Activated CD4-positive, alpha-beta T cell treated with anti-CD3 and anti-CD28 coated beads for 36 hours (primary cell): Measurements from ENCODE around the gene SPEG. TPM values are rescaled to one million over a fixed set of nuclear protein-coding genes. Genes with fewer than 3 reads are reported as not detected.

ENCODE experiments used
- ATAC-seq: fragments of 200-7000 bp; cut with Tn5 transposase; one replicate; pipeline ENCODE4 v1.10.0; 2021; ENCODE audit warnings: mild to moderate bottlenecking, moderate library complexity
- CTCF ChIA-PET: fragments of 350-600 bp; sonication (Branson Sonifier 250); formaldehyde crosslinking; loops from one replicate; lab custom pipeline; 2021; ENCODE audit warnings: antibody characterized with exemption; lab: Charles Lee
- POLR2A ChIA-PET: fragments of 350-600 bp; sonication (Branson Sonifier 250); formaldehyde crosslinking; loops from one replicate; lab custom pipeline; 2021; ENCODE audit warnings: antibody characterized with exemption, inconsistent platforms; lab: Charles Lee
- DNase-seq: peaks from one replicate; pipeline ENCODE4 v3.0.0-alpha.2; 2020
- H3K27ac Mint-ChIP-seq: one replicate; pipeline ENCODE4 v1.8.0; 2021; ENCODE audit warnings: mixed read lengths
- H3K27me3 Mint-ChIP-seq: one replicate; pipeline ENCODE4 v1.8.0; 2021; ENCODE audit warnings: mixed read lengths
- H3K36me3 Mint-ChIP-seq: one replicate; pipeline ENCODE4 v1.8.0; 2021; ENCODE audit warnings: low read depth, mixed read lengths
- H3K4me1 Mint-ChIP-seq: one replicate; pipeline ENCODE4 v1.8.0; 2021; ENCODE audit warnings: mixed read lengths
- H3K4me3 Mint-ChIP-seq: one replicate; pipeline ENCODE4 v1.8.0; 2021; ENCODE audit warnings: mild to moderate bottlenecking, moderate library complexity, mixed read lengths
- H3K9me3 Mint-ChIP-seq: one replicate; pipeline ENCODE4 v1.8.0; 2021; ENCODE audit warnings: low read depth, mixed read lengths
- intact Hi-C, 2 experiments: fragments of 100-400 bp; cut with DNase I in 1 of 2; cut with micrococcal nuclease in 1 of 2; formaldehyde crosslinking; loops; one replicate each; pipeline versions ENCODE4 v1.14.2 to v1.15.1; 2022 to 2024; cut with DNase I, micrococcal nuclease
- total RNA-seq, 2 experiments: library from RNA; stranded (reverse); gene quantifications; one replicate each; pipeline ENCODE4 v1.2.3, GENCODE V29; 2021

Gene SPEG
- total RNA-seq, 2 experiments from 2014 or later = 0.89 to 1.4 TPM

GRCh38 chr2:219453671-219454590, 19.3 kb downstream of the SPEG start:
- H3K36me3 Mint-ChIP-seq = no peaks in the 10 kb centered on the region
- POLR2A ChIA-PET = no interaction called here
- no peak for ATAC-seq

DNA sequence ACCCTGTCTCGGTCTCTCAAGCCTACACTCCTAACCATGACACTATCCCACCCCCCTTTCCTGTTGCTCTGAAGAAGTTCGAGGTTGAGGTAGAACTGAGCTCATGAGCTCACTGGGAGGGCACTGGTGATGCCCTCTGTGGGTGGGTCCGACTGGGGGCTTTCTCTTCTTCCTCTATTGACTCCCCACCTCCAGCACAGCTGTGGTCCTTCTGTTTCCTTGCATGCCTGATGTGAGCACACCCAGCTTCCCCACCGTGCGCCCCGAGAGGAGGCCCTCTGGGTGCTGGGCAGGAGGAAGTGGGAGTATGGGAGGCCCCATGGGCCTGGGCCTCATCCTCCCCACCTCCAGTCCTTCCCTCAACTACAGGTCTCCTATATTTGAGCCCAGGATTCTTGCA, 20.9 kb downstream of the SPEG start:
- ATAC-seq = no peak
- no peak for DNase-seq
- intact Hi-C loops = loop anchor here in 1 of 2 experiments (5.0 kb wide), 1 partner anchor 77 kb away; no protein-coding TSS in a partner anchor
- ChIA-PET POLR2A (interaction anchor here (0.6 kb wide), 1 partner anchor 56 kb away, joined by 3 read pairs; no protein-coding TSS in a partner anchor), CTCF (interaction anchor here (0.6 to 1.6 kb wide), 6 partner anchors 27 to 234 kb away, joined by 3 to 5 read pairs (median 4); partner anchors contain the start of gene GMPPA)
- H3K27me3 Mint-ChIP-seq = no peaks in the 10 kb centered on the region
- H3K4me3 Mint-ChIP-seq = no peak overlapping the region
- no peak overlapping the region for H3K27ac Mint-ChIP-seq
- peaks cover 4% of the 10 kb centered on the region for H3K4me1 Mint-ChIP-seq
- no peaks in the 10 kb centered on the region for H3K9me3 Mint-ChIP-seq
- H3K36me3 Mint-ChIP-seq = no peaks in the 10 kb centered on the region

More at GRCh38 chr2:219453671-219454590, 19.3 kb downstream of the SPEG start:
- Mint-ChIP-seq H3K27ac (no peak overlapping the region), H3K4me1 (peaks cover 4% of the 10 kb centered on the region), H3K4me3 (no peak overlapping the region), H3K27me3 (peaks cover 8% of the 10 kb centered on the region), H3K9me3 (no peaks in the 10 kb centered on the region)
- no peak for DNase-seq
- intact Hi-C loops = no loop called here
- CTCF ChIA-PET = interaction anchor here (0.6 to 1.2 kb wide), 2 partner anchors 13 to 76 kb away, joined by 3 to 4 read pairs; no protein-coding TSS in a partner anchor

DNA sequence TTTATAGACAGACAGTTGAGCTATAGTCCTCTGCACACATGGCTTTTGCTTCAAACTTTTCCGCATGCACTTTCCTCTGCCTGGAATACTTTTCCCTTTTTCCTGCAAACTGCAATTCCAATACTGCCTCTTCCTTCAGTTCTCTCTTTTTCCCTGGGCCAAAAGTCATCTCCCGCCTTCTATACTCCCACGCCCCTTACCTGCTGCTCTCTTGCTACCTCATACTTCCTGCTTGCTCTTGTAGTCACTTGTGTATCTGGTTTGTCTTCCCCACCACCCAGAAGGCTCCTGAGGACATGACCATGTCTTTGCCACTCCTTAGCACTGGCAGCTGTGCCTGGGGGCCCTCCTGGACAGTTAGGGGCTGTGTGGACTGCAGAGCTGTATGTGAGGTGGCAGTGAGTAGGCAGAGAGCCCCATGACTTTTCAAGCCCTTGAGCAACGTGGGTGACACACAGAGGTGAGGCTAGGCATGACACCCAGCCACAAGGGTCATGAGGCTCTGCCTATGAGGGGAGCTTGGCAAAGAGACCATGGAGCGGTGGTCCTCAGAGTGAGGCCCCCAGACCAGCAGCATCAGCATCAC, 23.2 kb downstream of the SPEG start:
- DNase-seq = peak; percentile 47
- H3K27ac Mint-ChIP-seq = no peak overlapping the region
- H3K27me3 Mint-ChIP-seq = no peaks in the 10 kb centered on the region

GRCh38 chr2:219458996-219459395, 24.4 kb downstream of the SPEG start:
- ChIA-PET CTCF (interaction anchor here (0.7 to 2.8 kb wide), 6 partner anchors 9 to 101 kb away, joined by 3 to 18 read pairs (median 4); no protein-coding TSS in a partner anchor), POLR2A (no interaction called here)
- no peak for DNase-seq
- Mint-ChIP-seq H3K9me3 (no peaks in the 10 kb centered on the region), H3K4me1 (peaks cover 4% of the 10 kb centered on the region), H3K4me3 (no peak overlapping the region), H3K27me3 (no peaks in the 10 kb centered on the region), H3K36me3 (no peaks in the 10 kb centered on the region), H3K27ac (no peak overlapping the region)
- ATAC-seq = no peak
- intact Hi-C loops = loop anchor here (1.0 to 5.0 kb wide), 3 partner anchors 56 to 73 kb away; no protein-coding TSS in a partner anchor

More for the DNA sequence above, 23.2 kb downstream of the SPEG start:
- Mint-ChIP-seq H3K4me3 (no peak overlapping the region), H3K4me1 (peaks cover 4% of the 10 kb centered on the region), H3K9me3 (no peaks in the 10 kb centered on the region), H3K36me3 (no peaks in the 10 kb centered on the region)
- ChIA-PET POLR2A (no interaction called here), CTCF (interaction anchor here (0.5 to 2.8 kb wide), 8 partner anchors 9 to 162 kb away, joined by 3 to 18 read pairs (median 4); no protein-coding TSS in a partner anchor)
- intact Hi-C loops = loop anchor here (2.0 to 5.0 kb wide), 2 partner anchors 55 to 74 kb away; no protein-coding TSS in a partner anchor
- peak; percentile 78 for ATAC-seq

DNA sequence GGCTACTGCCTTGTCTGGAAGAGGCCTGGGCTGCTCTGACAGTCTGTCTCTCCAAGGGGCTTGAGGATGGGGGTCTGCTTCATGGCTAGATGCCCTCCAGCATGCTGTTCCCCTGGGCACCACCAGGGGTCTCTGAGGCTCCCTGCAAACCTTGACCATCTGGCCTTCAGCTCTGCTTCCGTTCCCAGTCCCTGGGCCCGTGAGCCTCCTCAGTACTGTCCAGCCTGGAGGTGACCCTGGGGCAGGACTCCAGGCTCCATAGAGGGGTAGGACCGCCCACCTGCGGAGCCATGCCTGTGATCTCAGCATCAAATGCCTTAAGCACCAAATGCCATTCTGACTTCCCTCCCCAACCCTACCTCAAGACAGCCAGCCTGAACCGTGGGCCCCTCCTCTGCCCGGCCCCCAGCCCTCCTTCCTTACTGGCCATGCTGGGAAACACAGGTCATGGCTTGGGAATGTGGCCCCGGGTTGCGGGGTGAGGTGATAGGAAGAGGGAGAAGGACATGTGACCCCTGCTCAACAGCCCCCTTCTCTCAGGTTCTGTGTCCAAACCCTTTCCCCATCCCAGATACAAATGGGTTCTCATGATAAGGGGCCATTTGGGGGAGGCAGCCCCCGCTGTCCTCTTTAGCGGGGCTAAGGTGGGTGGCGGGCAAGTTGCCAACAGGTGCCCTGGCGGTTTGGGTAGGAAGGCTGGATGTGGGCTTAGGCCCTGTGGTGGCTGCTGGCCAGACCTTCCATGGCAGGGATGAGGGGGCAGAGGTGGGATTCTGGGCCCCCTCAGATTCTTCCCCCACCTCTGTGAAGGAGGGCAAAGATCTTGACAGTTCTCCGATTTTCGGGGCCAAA, 25.0 kb downstream of the SPEG start:
- ChIA-PET POLR2A (no interaction called here), CTCF (interaction anchor here (0.7 to 2.8 kb wide), 7 partner anchors 10 to 100 kb away, joined by 3 to 18 read pairs (median 3); no protein-coding TSS in a partner anchor)
- H3K4me3 Mint-ChIP-seq = no peak overlapping the region
- H3K9me3 Mint-ChIP-seq = no peaks in the 10 kb centered on the region
- H3K27ac Mint-ChIP-seq = no peak overlapping the region
- no peaks in the 10 kb centered on the region for H3K36me3 Mint-ChIP-seq
- H3K27me3 Mint-ChIP-seq = no peaks in the 10 kb centered on the region
- peaks cover 4% of the 10 kb centered on the region for H3K4me1 Mint-ChIP-seq
- peak; percentile 46 for ATAC-seq
- DNase-seq = peak; percentile 64
- intact Hi-C loops = loop anchor here (1.0 to 5.0 kb wide), 3 partner anchors 57 to 73 kb away; no protein-coding TSS in a partner anchor

- H3K27me3 Mint-ChIP-seq = no peaks in the 10 kb centered on the region
- H3K4me3 Mint-ChIP-seq = no peak overlapping the region
- POLR2A ChIA-PET = no interaction called here
- peaks cover 4% of the 10 kb centered on the region for H3K4me1 Mint-ChIP-seq
- H3K36me3 Mint-ChIP-seq = no peaks in the 10 kb centered on the region
- CTCF ChIA-PET = interaction anchor here (1.1 to 1.9 kb wide), 2 partner anchors 68 to 69 kb away, joined by 3 to 8 read pairs; no protein-coding TSS in a partner anchor
- intact Hi-C loops = no loop called here
- no peak for ATAC-seq
- H3K27ac Mint-ChIP-seq = no peak overlapping the region
- H3K9me3 Mint-ChIP-seq = no peaks in the 10 kb centered on the region
- no peak for DNase-seq
Measured at GRCh38 chr2:219460424-219460926, 25.8 kb downstream of the SPEG start.

DNA sequence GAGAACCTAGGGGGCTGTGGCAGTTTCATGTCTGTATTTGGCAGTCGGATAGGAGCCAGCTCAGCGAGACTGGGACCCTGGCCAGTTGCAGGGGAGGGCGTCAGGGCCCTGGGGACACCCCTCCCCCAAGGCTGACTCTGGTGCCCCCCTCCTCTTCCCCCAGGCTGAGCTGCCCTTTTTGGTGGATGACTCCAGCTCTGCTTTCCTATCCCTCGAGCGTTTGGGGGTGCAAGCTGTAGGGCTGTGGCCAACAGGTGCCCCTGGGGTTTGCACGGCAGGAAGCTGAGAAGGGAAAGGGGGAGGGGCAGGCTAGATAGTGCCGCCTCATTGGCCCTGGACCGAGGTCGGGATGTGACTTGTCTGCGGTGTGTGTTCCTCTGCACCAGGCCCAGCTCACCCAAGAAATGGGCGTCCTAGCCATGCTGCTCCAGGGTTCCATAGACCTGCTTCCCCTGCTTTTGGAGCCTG, 26.4 kb downstream of the SPEG start:
- ChIA-PET CTCF (interaction anchor here (0.6 to 1.9 kb wide), 4 partner anchors 24 to 69 kb away, joined by 3 to 8 read pairs (median 4); no protein-coding TSS in a partner anchor), POLR2A (no interaction called here)
- ATAC-seq = peak; percentile 72
- Mint-ChIP-seq H3K9me3 (no peaks in the 10 kb centered on the region), H3K27me3 (no peaks in the 10 kb centered on the region), H3K27ac (no peak overlapping the region), H3K36me3 (no peaks in the 10 kb centered on the region), H3K4me3 (no peak overlapping the region), H3K4me1 (peaks cover 4% of the 10 kb centered on the region)
- DNase-seq = peak; percentile 48
- intact Hi-C loops = no loop called here

GRCh38 chr2:219461669-219462068, 27.0 kb downstream of the SPEG start:
- no peak for ATAC-seq
- Mint-ChIP-seq H3K36me3 (no peaks in the 10 kb centered on the region), H3K4me1 (peaks cover 4% of the 10 kb centered on the region), H3K4me3 (no peak overlapping the region), H3K27me3 (no peaks in the 10 kb centered on the region), H3K27ac (no peak overlapping the region), H3K9me3 (no peaks in the 10 kb centered on the region)
- POLR2A ChIA-PET = no interaction called here
- CTCF ChIA-PET = interaction anchor here (0.6 to 1.9 kb wide), 4 partner anchors 25 to 68 kb away, joined by 3 to 8 read pairs (median 4); no protein-coding TSS in a partner anchor
- intact Hi-C loops = no loop called here
- DNase-seq = no peak

DNA sequence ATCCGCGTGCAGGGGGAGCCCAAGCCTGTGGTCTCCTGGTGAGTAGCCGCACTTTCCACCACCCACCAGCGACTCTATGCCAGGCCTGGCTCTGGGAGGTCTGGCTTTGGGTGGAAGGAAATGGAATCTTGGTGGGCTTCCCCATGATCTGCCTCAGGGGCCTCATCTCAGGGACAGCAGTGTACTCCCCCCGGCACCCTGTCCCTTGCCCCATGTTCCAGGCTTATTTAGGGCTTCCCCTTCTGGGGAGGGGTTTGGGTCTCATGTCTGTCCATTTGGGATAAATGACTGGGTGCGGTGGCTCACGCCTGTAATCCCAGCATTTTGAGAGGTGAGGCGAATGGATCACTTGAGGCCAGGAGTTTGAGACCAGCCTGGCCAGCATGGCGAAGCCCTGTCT, 27.7 kb downstream of the SPEG start:
- DNase-seq (no peak), ATAC-seq (no peak)
- Mint-ChIP-seq H3K9me3 (no peaks in the 10 kb centered on the region), H3K36me3 (no peaks in the 10 kb centered on the region), H3K4me1 (peaks cover 4% of the 10 kb centered on the region), H3K27ac (no peak overlapping the region), H3K27me3 (no peaks in the 10 kb centered on the region), H3K4me3 (no peak overlapping the region)
- intact Hi-C loops = no loop called here
- CTCF ChIA-PET = interaction anchor here (0.8 to 2.0 kb wide), 3 partner anchors 60 to 154 kb away, joined by 3 to 9 read pairs (median 5); no protein-coding TSS in a partner anchor
- POLR2A ChIA-PET = interaction anchor here (0.7 kb wide), 1 partner anchor 13 kb away, joined by 3 read pairs; no protein-coding TSS in a partner anchor
